A549 (cell line): ENCODE measurements around the gene TSHZ3. TPM values are rescaled to one million over a fixed set of nuclear protein-coding genes. Genes with fewer than 3 reads are reported as not detected.
A peak's percentile ranks its signal among the peaks of the same experiment; 100 is the strongest.

ENCODE experiments used
- ATAC-seq, 2 experiments: fragments of 200-7000 bp in 1 of 2; fragments of >200 bp in 1 of 2; cut with Nextera tagmentation in 1 of 2; cut with Tn5 transposase in 1 of 2; 3 replicates each; pipeline versions ENCODE4 v1.8.0 to v1.9.1; 2018 to 2020; ENCODE audit warnings: mild to moderate bottlenecking in 1 of 2, moderate library complexity in 1 of 2
- CTCF ChIA-PET: fragments of 300-600 bp; sonication (Branson Sonifier 250); formaldehyde crosslinking; extraction: SDS; loops from one replicate; lab custom pipeline; 2021; ENCODE audit warnings: antibody characterized with exemption, inconsistent platforms; lab: Yijun Ruan, JAX
- POLR2A ChIA-PET: fragments of 350-600 bp; formaldehyde crosslinking; extraction: SDS; loops from one replicate; lab custom pipeline; 2021; ENCODE audit warnings: antibody characterized with exemption, inconsistent platforms; lab: Yijun Ruan, JAX
- DNase-seq, 2 experiments: peaks; one replicate each; pipeline versions ENCODE4 v3.0.0 to v3.0.0-alpha.2; 2011 to 2016; ENCODE audit warnings: low read depth in 1 of 2, low spot score in 1 of 2
- FAIRE-seq: peaks from 2 replicates; lab custom pipeline; 2011; peaks lifted over from hg19 to GRCh38; lab: Jason Lieb, UNC
- H3K27ac ChIP-seq, 2 experiments: fragments of >200 bp; sonication (Bioruptor Twin); formaldehyde crosslinking; 3 replicates each; pipeline ENCODE4 v1.5.1; 2016 to 2017
- H3K4me1 ChIP-seq: fragments of >200 bp; sonication (Bioruptor Twin); formaldehyde crosslinking; 3 replicates; pipeline ENCODE4 v1.6.1; 2016
- H3K4me2 ChIP-seq: fragments of >200 bp; sonication (Bioruptor Twin); formaldehyde crosslinking; 3 replicates; pipeline ENCODE4 v1.6.1; 2016
- H3K4me3 ChIP-seq: fragments of >200 bp; sonication (Bioruptor Twin); formaldehyde crosslinking; 3 replicates; pipeline ENCODE4 v1.5.1; 2016
- H3K9me3 ChIP-seq: fragments of >200 bp; sonication (Bioruptor Twin); formaldehyde crosslinking; 3 replicates; pipeline ENCODE4 v1.6.1; 2016
- BCL3 ChIP-seq: fragments of >200 bp; sonication (Bioruptor Twin); formaldehyde crosslinking; IDR thresholded peaks from 3 replicates; pipeline ENCODE4 v1.6.1; 2016
- BHLHE40 ChIP-seq: IDR thresholded peaks from 2 replicates; pipeline ENCODE4 v1.6.1; 2012; ENCODE audit warnings: low read depth, low read length, inconsistent platforms
- CBX2 ChIP-seq: fragments of 200-600 bp; sonication (generic); IDR thresholded peaks from 2 replicates; pipeline ENCODE4 v1.6.1; 2016; ENCODE audit warnings: low read depth, mild to moderate bottlenecking, borderline replicate concordance
- CBX8 ChIP-seq: fragments of 200-600 bp; sonication (generic); IDR thresholded peaks from 2 replicates; pipeline ENCODE4 v1.6.1; 2016
- EHMT2 ChIP-seq: fragments of 200-600 bp; sonication (generic); IDR thresholded peaks from 2 replicates; pipeline ENCODE4 v1.6.1; 2016; ENCODE audit warnings: antibody characterized with exemption, low read depth, mild to moderate bottlenecking, moderate library complexity
- FOSL2 ChIP-seq, 2 experiments: fragments of 450-650 bp in 1 of 2; fragments of >200 bp in 1 of 2; sonication (Bioruptor Twin) in 1 of 2; formaldehyde crosslinking; IDR thresholded peaks; 2 replicates each; pipeline versions ENCODE4 v1.5.0 to v1.6.1; 2016 to 2020; ENCODE audit warnings: mild to moderate bottlenecking in 1 of 2, moderate library complexity in 1 of 2
- HOXB13 ChIP-seq: fragments of 250-450 bp; sonication (Bioruptor Pico); IDR thresholded peaks from 2 replicates; pipeline ENCODE4 v1.5.0; 2020; ENCODE audit warnings: low read depth, mild to moderate bottlenecking, moderate library complexity
- MAZ ChIP-seq: fragments of 150-350 bp; IDR thresholded peaks from 2 replicates; pipeline ENCODE4 v1.6.1; 2014; ENCODE audit warnings: antibody characterized with exemption, low read depth, low read length, borderline replicate concordance
- MYC ChIP-seq: IDR thresholded peaks from 2 replicates; pipeline ENCODE4 v1.6.1; 2012; ENCODE audit warnings: mild to moderate bottlenecking, inconsistent platforms, low read length, improper control_type of control experiment, borderline replicate concordance
- NPAS2 ChIP-seq: fragments of 250-450 bp; sonication (Bioruptor Pico); IDR thresholded peaks from 2 replicates; pipeline ENCODE4 v1.8.0; 2022; ENCODE audit warnings: mild to moderate bottlenecking, moderate library complexity, borderline replicate concordance
- NR3C1 ChIP-seq: fragments of >200 bp; sonication (Bioruptor Twin); formaldehyde crosslinking; IDR thresholded peaks from 3 replicates; pipeline ENCODE4 v1.6.1; 2017
- PBX3 ChIP-seq: IDR thresholded peaks from 2 replicates; pipeline ENCODE4 v1.6.1; 2012
- POLR2A ChIP-seq: IDR thresholded peaks from 2 replicates; pipeline ENCODE4 v1.6.1; 2012; ENCODE audit warnings: mild to moderate bottlenecking, low read length
- SMC3 ChIP-seq: fragments of >200 bp; sonication (Bioruptor Twin); formaldehyde crosslinking; IDR thresholded peaks from 3 replicates; pipeline ENCODE4 v1.6.1; 2018; ENCODE audit warnings: inconsistent platforms
- TFCP2L1 ChIP-seq: fragments of 250-450 bp; sonication (Bioruptor Pico); IDR thresholded peaks from 2 replicates; pipeline ENCODE4 v1.5.0; 2021; ENCODE audit warnings: mild to moderate bottlenecking
- ZNF302 ChIP-seq: fragments of 250-450 bp; sonication (Bioruptor Pico); IDR thresholded peaks from 2 replicates; pipeline ENCODE4 v1.9.0; 2021; ENCODE audit warnings: inconsistent platforms, mild to moderate bottlenecking, moderate library complexity
- ZSCAN20 ChIP-seq: fragments of 250-450 bp; sonication (Bioruptor Pico); IDR thresholded peaks from 2 replicates; pipeline ENCODE4 v1.8.0; 2022; ENCODE audit warnings: mild to moderate bottlenecking, moderate library complexity
- WGBS: methylation state at CpG from one replicate; pipeline ENCODE4 v1.1.6; 2017; ENCODE audit errors: missing lambda C conversion rate; 5-methylcytosine and 5-hydroxymethylcytosine counted together
- polyA plus RNA-seq, 4 experiments: library from polyadenylated mRNA; depleted of rRNA in 3 of 4; stranded (reverse); fragments of >200 nt; fragmentation: RNase III in 1 of 4; extraction: RNeasy Plus Mini Kit Qiagen cat#74134 plus additional on column Dnase treatment in 1 of 4; gene quantifications; 2 replicates in 3 of 4; 3 replicates in 1 of 4; pipeline ENCODE4 v1.2.3, GENCODE V29; 2011 to 2017
- TF ChIP-seq, protein P1 (sequence below): fragments of 150-350 bp; IDR thresholded peaks from 2 replicates; pipeline ENCODE4 v1.6.1; 2014; ENCODE audit warnings: low read depth, mild to moderate bottlenecking, low read length
- TF ChIP-seq, protein P2 (sequence below): fragments of 450-650 bp; IDR thresholded peaks from 2 replicates; pipeline ENCODE4 v1.6.1; 2014; ENCODE audit warnings: antibody characterized with exemption
- TF ChIP-seq, protein P3 (sequence below): fragments of >200 bp; sonication (Bioruptor Twin); formaldehyde crosslinking; IDR thresholded peaks from 3 replicates; pipeline ENCODE4 v1.5.1; 2016

TSHZ3 gene
- polyA plus RNA-seq, 2 of the 4 experiments (the other 2 are of a cell fraction) = 0.92 to 2.0 TPM

DNA sequence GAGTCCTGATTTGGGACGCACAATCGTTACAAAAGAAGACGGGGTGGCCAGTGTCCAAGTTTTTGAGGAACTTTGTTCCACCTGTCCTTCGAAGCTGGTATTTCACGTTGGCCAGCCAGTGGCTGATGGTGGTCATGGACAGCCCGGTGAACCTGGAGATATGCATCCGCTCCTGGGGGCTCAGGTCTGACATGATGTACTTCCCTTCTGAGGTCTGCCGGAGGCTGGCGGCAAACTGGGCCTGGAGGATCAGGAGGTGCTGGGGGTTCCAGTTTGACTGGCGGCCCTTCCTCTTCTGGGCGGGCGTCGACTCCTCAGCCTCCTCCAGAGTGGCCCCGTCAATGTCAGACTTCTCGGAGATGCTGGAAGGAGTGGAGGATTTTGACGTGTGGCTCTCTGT is 72.4 kb downstream of the TSHZ3 start:
- no peak for TF ChIP-seq MYC
- no peak for TF ChIP-seq SMC3
- no peak for DNase-seq
- no peak for FAIRE-seq
- POLR2A ChIA-PET = no interaction called here
- 66% methylated on average over 16 of the region's 16 CpGs for WGBS
- H3K9me3 ChIP-seq = no peaks in the 10 kb centered on the region
- H3K4me3 ChIP-seq = no peak overlapping the region
- no peaks in the 10 kb centered on the region for H3K4me1 ChIP-seq
- H3K27ac ChIP-seq = no peak overlapping the region
- CTCF ChIA-PET = interaction anchor here (0.9 to 1.1 kb wide), 2 partner anchors 13 to 799 kb away, joined by 4 to 6 read pairs; no protein-coding TSS in a partner anchor
- no peak overlapping the region for H3K4me2 ChIP-seq
- ATAC-seq = no peak

GRCh38 chr19:31275068-31275334 is 74.2 kb downstream of the TSHZ3 start:
- CTCF ChIA-PET = interaction anchor here (1.6 to 1.9 kb wide), 2 partner anchors 11 to 24 kb away, joined by 3 to 7 read pairs; no protein-coding TSS in a partner anchor
- Histone ChIP-seq H3K27ac (no peak overlapping the region), H3K4me1 (no peaks in the 10 kb centered on the region), H3K4me3 (no peak overlapping the region), H3K4me2 (no peak overlapping the region), H3K9me3 (no peaks in the 10 kb centered on the region)
- TF ChIP-seq HOXB13 (no peak), MAZ (no peak), POLR2A (no peak), BCL3 (no peak), NPAS2 (no peak), ZSCAN20 (CRISPR knock-in tag) (no peak), PBX3 (no peak), ZNF302 (CRISPR knock-in tag) (no peak), CBX2 (no peak), FOSL2 (IDR thresholded peaks at IDR 0.05) (no peak), FOSL2 (CRISPR knock-in tag; IDR thresholded peaks at IDR 0.05) (no peak), SMC3 (no peak), NR3C1 (no peak), BHLHE40 (no peak), CBX8 (no peak), TFCP2L1 (no peak), EHMT2 (no peak)
- TF ChIP-seq, protein P1, sequence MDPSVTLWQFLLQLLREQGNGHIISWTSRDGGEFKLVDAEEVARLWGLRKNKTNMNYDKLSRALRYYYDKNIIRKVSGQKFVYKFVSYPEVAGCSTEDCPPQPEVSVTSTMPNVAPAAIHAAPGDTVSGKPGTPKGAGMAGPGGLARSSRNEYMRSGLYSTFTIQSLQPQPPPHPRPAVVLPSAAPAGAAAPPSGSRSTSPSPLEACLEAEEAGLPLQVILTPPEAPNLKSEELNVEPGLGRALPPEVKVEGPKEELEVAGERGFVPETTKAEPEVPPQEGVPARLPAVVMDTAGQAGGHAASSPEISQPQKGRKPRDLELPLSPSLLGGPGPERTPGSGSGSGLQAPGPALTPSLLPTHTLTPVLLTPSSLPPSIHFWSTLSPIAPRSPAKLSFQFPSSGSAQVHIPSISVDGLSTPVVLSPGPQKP = no peak
- TF ChIP-seq, protein P2, sequence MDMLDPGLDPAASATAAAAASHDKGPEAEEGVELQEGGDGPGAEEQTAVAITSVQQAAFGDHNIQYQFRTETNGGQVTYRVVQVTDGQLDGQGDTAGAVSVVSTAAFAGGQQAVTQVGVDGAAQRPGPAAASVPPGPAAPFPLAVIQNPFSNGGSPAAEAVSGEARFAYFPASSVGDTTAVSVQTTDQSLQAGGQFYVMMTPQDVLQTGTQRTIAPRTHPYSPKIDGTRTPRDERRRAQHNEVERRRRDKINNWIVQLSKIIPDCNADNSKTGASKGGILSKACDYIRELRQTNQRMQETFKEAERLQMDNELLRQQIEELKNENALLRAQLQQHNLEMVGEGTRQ = no peak
- TF ChIP-seq, protein P3, sequence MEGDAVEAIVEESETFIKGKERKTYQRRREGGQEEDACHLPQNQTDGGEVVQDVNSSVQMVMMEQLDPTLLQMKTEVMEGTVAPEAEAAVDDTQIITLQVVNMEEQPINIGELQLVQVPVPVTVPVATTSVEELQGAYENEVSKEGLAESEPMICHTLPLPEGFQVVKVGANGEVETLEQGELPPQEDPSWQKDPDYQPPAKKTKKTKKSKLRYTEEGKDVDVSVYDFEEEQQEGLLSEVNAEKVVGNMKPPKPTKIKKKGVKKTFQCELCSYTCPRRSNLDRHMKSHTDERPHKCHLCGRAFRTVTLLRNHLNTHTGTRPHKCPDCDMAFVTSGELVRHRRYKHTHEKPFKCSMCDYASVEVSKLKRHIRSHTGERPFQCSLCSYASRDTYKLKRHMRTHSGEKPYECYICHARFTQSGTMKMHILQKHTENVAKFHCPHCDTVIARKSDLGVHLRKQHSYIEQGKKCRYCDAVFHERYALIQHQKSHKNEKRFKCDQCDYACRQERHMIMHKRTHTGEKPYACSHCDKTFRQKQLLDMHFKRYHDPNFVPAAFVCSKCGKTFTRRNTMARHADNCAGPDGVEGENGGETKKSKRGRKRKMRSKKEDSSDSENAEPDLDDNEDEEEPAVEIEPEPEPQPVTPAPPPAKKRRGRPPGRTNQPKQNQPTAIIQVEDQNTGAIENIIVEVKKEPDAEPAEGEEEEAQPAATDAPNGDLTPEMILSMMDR = no peak
- FAIRE-seq (peak; percentile 79), DNase-seq (no peak), ATAC-seq (no peak)
- POLR2A ChIA-PET = no interaction called here
- 40% methylated on average over 2 of the region's 2 CpGs for WGBS
